ENCODE measurements around the gene PCK1. TPM values are rescaled to one million over a fixed set of nuclear protein-coding genes. Genes with fewer than 3 reads are reported as not detected.

PCK1 gene
- total RNA-seq, 4 donors from 2014 or later, result 0.10 to 3.2 (median 1.7) TPM

- H3K4me1 ChIP-seq, result peaks cover 0 to 9% of the 10 kb centered on the region in 2 donors
- no peaks in the 10 kb centered on the region for H3K9me3 ChIP-seq
- in situ Hi-C loops (cut with MboI; ENCODE audit: low sequenced_read_pairs in 4 of 4), result no loop called here
- no peaks in the 10 kb centered on the region for H3K36me3 ChIP-seq
- ATAC-seq (peak; percentile 27 to 62), DNase-seq (no peak)
- peaks cover 16 to 23% (median 22%) of the 10 kb centered on the region in 3 donors for H3K27me3 ChIP-seq
- no peak overlapping the region for H3K4me3 ChIP-seq
- intact Hi-C loops (cut with DNase I; ENCODE audit: low total_unique reads), result no loop called here
- peak overlapping the region; percentile 51 to 74 (median 64) for H3K27ac ChIP-seq
- TF ChIP-seq POLR2A (IDR thresholded peaks at IDR 0.05), result no peak
- no peak for TF ChIP-seq CTCF (IDR thresholded peaks at IDR 0.05 in 4 of 5, conservative IDR thresholded peaks at IDR 0.05 in 1 of 5)
Observed at GRCh38 chr20:57582432-57583288, 21.8 kb downstream of the PCK1 start.

GRCh38 chr20:57583289-57584257 is 22.7 kb downstream of the PCK1 start:
- ATAC-seq, result no peak
- Histone ChIP-seq H3K9me3 (no peaks in the 10 kb centered on the region), H3K27ac (peak overlapping the region; percentile 41 to 74 (median 54))

GRCh38 chr20:57584768-57585461 is 24.0 kb downstream of the PCK1 start:
- in situ Hi-C loops (cut with MboI; ENCODE audit: low sequenced_read_pairs in 4 of 4), result no loop called here
- Histone ChIP-seq H3K4me1 (peaks cover 0 to 9% of the 10 kb centered on the region in 2 donors), H3K4me3 (no peak overlapping the region), H3K9me3 (no peaks in the 10 kb centered on the region), H3K36me3 (no peaks in the 10 kb centered on the region), H3K27me3 (peaks cover 6 to 16% (median 8%) of the 10 kb centered on the region in 3 donors), H3K27ac (no peak overlapping the region)
- ATAC-seq, result no peak
- no peak for DNase-seq
- no peak for TF ChIP-seq POLR2A (IDR thresholded peaks at IDR 0.05)
- no peak for TF ChIP-seq CTCF (IDR thresholded peaks at IDR 0.05 in 4 of 5, conservative IDR thresholded peaks at IDR 0.05 in 1 of 5)
- intact Hi-C loops (cut with DNase I; ENCODE audit: low total_unique reads), result no loop called here

More at GRCh38 chr20:57583289-57584257, 22.7 kb downstream of the PCK1 start:
- TF ChIP-seq CTCF (IDR thresholded peaks at IDR 0.05 in 4 of 5, conservative IDR thresholded peaks at IDR 0.05 in 1 of 5) (no peak), POLR2A (IDR thresholded peaks at IDR 0.05) (no peak)
- Histone ChIP-seq H3K4me3 (no peak overlapping the region), H3K4me1 (peaks cover 0 to 9% of the 10 kb centered on the region in 2 donors), H3K36me3 (no peaks in the 10 kb centered on the region), H3K27me3 (peaks cover 12 to 22% (median 15%) of the 10 kb centered on the region in 3 donors)
- in situ Hi-C loops (cut with MboI; ENCODE audit: low sequenced_read_pairs in 4 of 4), result no loop called here
- intact Hi-C loops (cut with DNase I; ENCODE audit: low total_unique reads), result no loop called here
- no peak for DNase-seq

GRCh38 chr20:57585466-57586213 is 24.7 kb downstream of the PCK1 start:
- Histone ChIP-seq H3K27ac (no peak overlapping the region), H3K4me3 (no peak overlapping the region), H3K27me3 (peaks cover 2 to 11% (median 6%) of the 10 kb centered on the region in 3 donors), H3K9me3 (no peaks in the 10 kb centered on the region), H3K4me1 (peaks cover 0 to 9% of the 10 kb centered on the region in 2 donors), H3K36me3 (no peaks in the 10 kb centered on the region)
- TF ChIP-seq CTCF (IDR thresholded peaks at IDR 0.05 in 4 of 5, conservative IDR thresholded peaks at IDR 0.05 in 1 of 5) (no peak), POLR2A (IDR thresholded peaks at IDR 0.05) (no peak)
- in situ Hi-C loops (cut with MboI; ENCODE audit: low sequenced_read_pairs in 4 of 4), result no loop called here
- DNase-seq (no peak), ATAC-seq (no peak)
- intact Hi-C loops (cut with DNase I; ENCODE audit: low total_unique reads), result no loop called here

Data from gastrocnemius medialis (tissue), 4 donors.